Measurements from ENCODE around the gene DGKI.
"Not testable (repeated sequence)": the region's sequence is repeated elsewhere in the genome, so short reads cannot be mapped to it uniquely, and the experiment has no call there.

The DGKI gene

DNA sequence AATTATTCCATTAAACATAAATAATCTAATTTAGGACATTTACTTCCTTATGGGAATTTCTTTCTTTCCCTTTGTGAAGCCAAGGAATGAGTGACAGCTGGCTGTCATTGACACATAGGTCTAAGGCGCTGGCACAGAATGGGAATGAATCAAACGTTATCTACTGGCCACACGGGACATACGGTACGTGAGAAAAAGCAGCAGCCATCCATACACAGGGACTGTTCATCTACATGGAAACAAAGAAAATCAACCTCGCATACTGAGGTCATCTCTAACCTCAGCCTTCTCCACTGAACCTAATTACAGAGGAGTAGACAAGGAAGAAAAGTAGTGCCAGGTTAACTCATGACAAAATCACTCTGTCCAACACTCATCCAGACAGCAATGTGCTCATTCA, 376.9 kb downstream of the DGKI start:
- DNase-seq (ENCODE audit: low read depth): no peak

DNA sequence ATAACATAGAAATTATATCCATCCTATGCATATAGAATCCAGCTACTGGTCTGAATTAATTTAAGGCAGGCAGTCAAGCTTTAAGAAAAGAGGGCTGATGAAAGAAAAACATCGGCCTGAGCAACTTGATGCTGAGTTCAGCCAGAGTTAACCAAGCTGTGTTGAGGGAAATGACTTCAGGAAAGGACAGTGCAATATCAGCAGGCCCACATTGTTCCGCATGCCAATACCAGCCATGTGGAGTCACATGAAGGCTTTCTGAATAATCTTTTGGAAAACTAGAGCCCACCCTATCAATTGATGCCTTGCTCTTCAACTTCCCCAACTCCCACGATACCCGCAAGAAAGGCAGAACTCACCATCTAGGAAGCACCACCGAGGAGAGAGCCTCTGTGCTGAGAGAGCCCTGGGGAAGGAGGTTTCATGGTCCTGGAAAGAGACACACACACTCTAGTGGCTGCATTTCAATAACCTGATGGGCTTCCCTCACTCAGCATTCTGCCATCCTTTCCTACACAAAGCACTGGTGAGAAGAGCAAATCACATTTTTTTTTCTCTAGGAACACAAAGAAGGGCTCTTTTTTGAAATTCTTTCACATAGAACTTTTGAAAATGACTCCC, 377.5 kb downstream of the DGKI start:
- DNase-seq (ENCODE audit: low read depth): no peak

DNA sequence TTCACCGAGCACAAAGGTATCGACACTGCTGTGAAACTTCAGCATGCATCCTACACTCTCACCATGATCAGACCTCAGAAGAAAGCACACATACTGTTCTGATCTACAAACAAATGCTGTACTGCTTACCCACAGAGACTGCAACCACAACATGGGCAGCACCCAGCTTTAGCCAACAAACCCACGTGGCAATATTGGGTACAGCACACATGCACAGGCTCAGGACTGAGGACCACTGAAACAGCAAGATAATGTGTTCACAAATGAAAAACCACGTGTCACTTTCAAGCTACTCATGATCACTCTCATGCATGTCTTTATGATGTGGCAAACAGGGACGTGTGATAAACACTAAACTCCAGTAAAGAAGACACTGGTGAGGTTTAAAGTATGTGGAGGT, 383.9 kb downstream of the DGKI start:
- no peak for DNase-seq (ENCODE audit: low read depth)

DNA sequence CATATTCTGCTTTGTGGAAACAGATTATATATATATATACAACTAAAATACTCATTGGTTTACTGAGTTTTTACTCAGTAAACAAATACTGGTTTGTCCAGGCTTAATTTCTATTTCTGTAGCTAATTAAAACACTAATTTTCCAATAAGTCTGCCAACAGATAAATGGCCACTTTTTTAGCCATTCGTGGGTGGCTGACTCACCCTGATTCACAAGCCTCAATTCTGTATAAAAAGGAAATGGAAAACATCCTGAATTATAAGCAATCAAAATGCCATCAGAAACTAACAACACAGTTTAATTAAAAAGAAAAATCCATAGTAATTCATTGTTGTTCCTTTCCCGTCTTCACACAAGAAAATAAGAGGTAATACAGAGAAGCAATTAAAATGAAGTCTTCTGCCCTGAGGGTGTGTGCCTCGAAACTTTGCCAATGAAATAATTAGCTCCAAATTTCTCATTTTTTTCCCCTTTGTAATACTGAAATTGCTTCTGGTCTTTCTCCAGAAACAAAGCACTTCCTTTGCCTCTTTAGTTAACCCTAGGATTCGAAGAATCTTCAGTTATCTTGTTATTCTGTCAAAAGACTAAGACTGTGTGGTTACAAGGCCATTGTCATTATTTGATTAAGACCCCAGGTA, 384.6 kb downstream of the DGKI start:
- no peak for DNase-seq (ENCODE audit: low read depth)

- no peak for DNase-seq (ENCODE audit: low read depth)
Measured at GRCh38 chr7:137458399-137458798, 388.4 kb downstream of the DGKI start.

- peak; percentile 47 for DNase-seq (ENCODE audit: low read depth)
Measured at GRCh38 chr7:137454767-137455166, 392.0 kb downstream of the DGKI start.

- DNase-seq (ENCODE audit: low read depth): peak; percentile 13
Measured at GRCh38 chr7:137454246-137454724, 392.5 kb downstream of the DGKI start.

- no peak for DNase-seq (ENCODE audit: low read depth)
Measured at GRCh38 chr7:137453356-137453755, 393.4 kb downstream of the DGKI start.

- DNase-seq (ENCODE audit: low read depth): no peak
Measured at GRCh38 chr7:137449016-137449415, 397.8 kb downstream of the DGKI start.

DNA sequence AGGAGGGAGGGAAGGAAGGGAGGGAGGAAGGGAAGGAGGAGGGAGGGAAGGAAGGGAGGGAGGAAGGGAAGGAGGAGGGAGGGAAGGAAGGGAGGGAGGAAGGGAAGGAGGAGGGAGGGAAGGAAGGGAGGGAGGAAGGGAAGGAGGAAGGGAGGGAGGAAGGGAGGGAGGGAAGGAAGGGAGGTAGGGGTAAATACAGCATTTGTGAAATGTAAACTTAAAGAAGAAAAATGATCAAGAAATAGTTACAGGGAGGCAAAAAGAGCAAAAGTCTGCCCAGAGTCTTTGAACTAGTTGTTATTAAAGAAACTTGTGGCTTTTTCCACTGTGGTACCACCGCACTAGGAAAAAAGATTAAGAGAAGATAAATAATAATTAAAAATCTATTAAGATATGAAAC, 398.2 kb downstream of the DGKI start:
- DNase-seq (ENCODE audit: low read depth): not testable (repeated sequence)

GRCh38 chr7:137446025-137446424, 400.7 kb downstream of the DGKI start:
- DNase-seq (ENCODE audit: low read depth): no peak

DNA sequence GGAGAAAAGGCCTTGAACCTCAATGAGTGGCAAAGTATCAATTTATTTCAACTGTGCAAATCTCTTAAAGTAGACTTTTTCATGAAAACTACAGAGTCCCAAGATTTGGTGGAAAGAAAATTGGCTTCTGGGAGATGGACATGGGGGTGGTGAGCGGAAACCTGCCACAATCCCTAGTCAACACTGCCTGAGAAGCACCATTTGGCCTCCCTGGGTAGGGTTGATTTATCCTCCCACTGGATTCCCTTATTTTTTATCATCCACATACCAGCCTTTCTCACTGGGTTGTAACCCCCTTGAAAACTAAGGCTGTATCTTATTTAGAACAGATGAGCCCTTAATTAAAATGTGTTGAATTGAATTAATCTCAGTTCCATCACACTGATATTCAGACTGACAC, 401.5 kb downstream of the DGKI start:
- DNase-seq (ENCODE audit: low read depth): no peak

- no peak for DNase-seq (ENCODE audit: low read depth)
Measured at GRCh38 chr7:137443616-137444015, 403.2 kb downstream of the DGKI start.

DNA sequence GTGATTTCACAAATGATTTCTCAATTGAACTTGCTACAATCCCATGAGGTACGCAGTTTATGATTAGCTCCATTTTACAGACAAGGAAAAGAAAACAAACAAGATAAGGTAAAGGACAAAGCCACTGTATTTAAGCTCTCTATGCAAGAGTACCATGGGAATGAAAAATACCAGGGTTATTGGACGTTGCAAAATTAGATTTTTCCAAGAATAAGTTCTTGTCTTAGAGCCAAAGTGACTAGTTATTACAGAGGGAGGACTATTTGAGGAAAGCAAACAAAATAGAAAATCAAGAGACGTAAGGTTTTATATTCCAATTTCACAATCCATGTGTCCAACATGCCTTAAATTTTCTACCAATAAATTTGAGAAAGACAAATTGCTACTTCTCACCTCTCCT, 405.3 kb downstream of the DGKI start:
- DNase-seq (ENCODE audit: low read depth): no peak

DNA sequence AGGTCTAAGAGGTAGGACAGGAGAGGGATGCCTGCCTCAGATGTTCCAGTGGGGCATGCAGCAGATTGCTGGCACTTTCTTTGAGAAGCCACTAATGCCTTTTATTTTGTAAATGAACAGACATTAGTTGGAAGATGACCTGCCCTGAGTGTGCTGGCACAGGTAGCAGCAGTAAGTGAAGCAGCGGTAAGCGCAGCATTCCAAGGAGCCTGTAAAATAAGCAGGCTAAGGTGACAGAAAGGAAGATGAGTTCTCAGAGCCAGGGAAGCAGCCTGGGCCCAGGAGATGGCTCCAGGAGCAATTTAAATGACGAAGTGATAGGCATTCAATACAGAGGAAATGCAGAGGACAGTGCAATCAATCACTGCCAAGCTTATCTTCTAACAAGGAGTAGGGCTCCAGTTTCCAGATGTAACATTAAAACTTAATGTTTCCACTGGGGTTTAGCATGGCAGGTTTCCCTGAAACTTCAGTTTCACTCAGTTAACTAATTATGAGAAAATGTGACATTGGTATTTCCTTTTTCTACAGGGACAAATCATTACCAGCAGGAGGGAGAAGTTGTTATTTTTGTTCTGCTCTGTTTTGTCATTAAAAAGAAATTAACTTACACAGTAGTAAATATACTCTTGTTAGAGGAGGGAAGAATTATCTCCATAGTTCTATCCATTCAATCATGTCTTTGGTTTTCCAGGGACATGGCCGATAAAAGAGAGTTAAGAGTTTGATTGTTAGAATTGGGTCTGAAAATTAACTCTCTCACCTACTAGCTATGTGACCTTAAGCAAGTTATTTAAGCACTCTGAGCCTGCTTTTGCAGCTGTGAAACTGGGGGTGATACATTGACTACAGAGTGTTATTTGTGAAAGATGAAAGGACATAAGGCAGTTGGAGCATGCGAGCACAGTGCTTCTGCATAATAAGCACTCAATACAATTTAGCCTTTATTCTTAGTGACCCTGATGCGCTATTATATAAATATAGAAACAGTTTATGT, 406.6 kb downstream of the DGKI start:
- no peak for DNase-seq (ENCODE audit: low read depth)

- DNase-seq (ENCODE audit: low read depth): no peak
Measured at GRCh38 chr7:137434946-137435345, 411.8 kb downstream of the DGKI start.

DNA sequence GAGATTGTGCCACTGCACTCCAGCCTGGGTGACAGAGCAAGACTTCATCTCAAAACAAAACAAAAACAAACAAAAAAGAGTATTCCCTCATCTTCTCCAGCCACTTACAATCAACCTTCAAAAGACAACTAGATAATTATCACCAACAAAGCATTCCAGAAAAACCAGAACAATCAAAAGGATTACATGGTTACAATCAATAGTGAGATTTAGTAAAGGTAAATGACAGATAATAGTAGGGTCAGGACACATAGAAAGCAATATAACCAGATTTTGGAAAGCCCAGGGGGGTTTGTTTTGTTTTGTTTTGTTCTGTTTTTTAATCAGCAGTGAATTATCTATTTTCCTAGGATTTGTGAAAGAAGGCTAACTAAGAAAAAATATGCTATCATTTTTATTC, 412.2 kb downstream of the DGKI start:
- no peak for DNase-seq (ENCODE audit: low read depth)

DNA sequence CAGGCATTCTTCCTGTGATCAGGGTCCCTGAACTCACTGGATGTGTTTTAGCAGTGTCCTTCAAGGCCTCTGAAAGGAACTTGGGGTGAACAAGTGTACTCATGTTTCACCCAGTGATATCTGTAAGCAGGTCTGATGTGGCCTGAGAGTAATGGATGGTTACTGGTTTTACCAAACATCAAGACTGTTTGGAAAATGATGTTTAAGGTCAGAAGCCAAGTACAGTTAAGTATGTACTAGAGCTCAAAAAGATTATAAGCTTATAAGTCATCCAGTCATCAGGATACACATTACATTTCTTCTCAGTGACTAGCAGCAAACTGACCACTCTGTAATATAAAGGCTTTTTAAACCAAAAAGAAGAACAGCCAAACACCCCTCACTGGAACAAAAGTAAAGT, 423.5 kb downstream of the DGKI start:
- no peak for DNase-seq (ENCODE audit: low read depth)

DNA sequence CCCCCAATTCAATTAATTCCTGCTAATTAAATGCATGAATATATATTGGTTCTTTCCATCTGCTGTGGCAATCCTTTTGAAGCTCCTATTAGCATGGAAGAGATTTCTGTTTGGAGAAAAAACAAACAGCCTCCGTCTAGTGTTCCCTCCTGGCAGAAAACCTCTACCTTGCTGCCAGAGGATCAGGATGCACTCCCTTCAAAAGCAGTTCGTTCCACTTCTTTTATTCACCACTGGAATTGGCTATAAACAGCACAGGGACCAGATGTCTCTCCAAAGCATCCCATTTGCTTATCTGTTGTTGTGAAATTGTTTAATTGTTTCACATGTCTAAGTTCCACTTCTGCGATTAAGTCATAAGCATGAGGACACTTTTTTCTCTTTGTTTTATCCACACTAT, 425.4 kb downstream of the DGKI start:
- no peak for DNase-seq (ENCODE audit: low read depth)

- no peak for DNase-seq (ENCODE audit: low read depth)
Measured at GRCh38 chr7:137418841-137419240, 427.9 kb downstream of the DGKI start.

GRCh38 chr7:137417464-137417863, 429.3 kb downstream of the DGKI start:
- DNase-seq (ENCODE audit: low read depth): no peak

DNA sequence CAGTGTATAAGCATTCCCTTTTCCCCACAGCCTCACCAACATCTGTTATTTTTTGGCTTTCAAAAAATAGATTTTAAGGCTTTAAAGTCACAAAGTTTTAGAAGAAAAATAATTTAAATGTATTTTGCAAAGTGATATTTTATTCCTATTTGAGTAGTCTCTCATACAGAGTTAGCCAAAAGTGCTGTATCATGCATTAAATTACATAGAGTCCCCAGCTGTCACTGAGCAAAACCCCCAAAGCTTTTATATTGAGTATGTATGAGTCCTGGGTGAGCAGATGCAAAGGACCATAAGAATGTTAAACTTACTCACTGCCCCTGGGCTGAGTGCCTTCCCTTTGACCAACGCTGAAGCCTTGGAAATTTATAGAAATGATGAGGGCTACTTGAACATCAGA, 432.9 kb downstream of the DGKI start:
- no peak for DNase-seq (ENCODE audit: low read depth)

- DNase-seq (ENCODE audit: low read depth): no peak
Measured at GRCh38 chr7:137411446-137411845, 435.3 kb downstream of the DGKI start.
